Neutrophil (primary cell): ENCODE results near the gene XG.

Source experiments
- H3K27ac ChIP-seq: fragments of 200-600 bp; sonication (generic); 2 replicates; pipeline ENCODE4 v1.5.1; 2016; ENCODE audit warnings: mild to moderate bottlenecking, moderate library complexity
- H3K27me3 ChIP-seq: fragments of 200-600 bp; sonication (generic); 2 replicates; pipeline ENCODE4 v1.6.0; 2016; ENCODE audit warnings: mild to moderate bottlenecking
- H3K36me3 ChIP-seq: fragments of 200-600 bp; sonication (generic); 2 replicates; pipeline ENCODE4 v1.5.1; 2017
- H3K4me1 ChIP-seq, 2 experiments: fragments of 200-600 bp in 1 of 2; sonication (generic) in 1 of 2; 1 replicate in 1 of 2; 2 replicates in 1 of 2; pipeline versions ENCODE4 v1.5.1 to v1.6.1; 2013 to 2016; ENCODE audit warnings: low read depth in 1 of 2, low read length in 1 of 2, mild to moderate bottlenecking in 1 of 2, moderate library complexity in 1 of 2; ENCODE audit not compliant: control insufficient read depth in 1 of 2, insufficient read depth in 1 of 2
- H3K4me3 ChIP-seq, 2 experiments: fragments of 200-600 bp in 1 of 2; sonication (generic) in 1 of 2; 1 replicate in 1 of 2; 2 replicates in 1 of 2; pipeline ENCODE4 v1.5.1; 2013 to 2016; ENCODE audit warnings: low read depth in 1 of 2, low read length in 1 of 2, mild to moderate bottlenecking in 1 of 2, moderate library complexity in 1 of 2
- H3K9me3 ChIP-seq: fragments of 200-600 bp; sonication (generic); 2 replicates; pipeline ENCODE4 v1.5.1; 2016
- CTCF ChIP-seq: fragments of 200-600 bp; sonication (generic); IDR thresholded peaks from 2 replicates; pipeline ENCODE4 v1.5.1; 2016; ENCODE audit warnings: antibody characterized with exemption

The XG gene

DNA sequence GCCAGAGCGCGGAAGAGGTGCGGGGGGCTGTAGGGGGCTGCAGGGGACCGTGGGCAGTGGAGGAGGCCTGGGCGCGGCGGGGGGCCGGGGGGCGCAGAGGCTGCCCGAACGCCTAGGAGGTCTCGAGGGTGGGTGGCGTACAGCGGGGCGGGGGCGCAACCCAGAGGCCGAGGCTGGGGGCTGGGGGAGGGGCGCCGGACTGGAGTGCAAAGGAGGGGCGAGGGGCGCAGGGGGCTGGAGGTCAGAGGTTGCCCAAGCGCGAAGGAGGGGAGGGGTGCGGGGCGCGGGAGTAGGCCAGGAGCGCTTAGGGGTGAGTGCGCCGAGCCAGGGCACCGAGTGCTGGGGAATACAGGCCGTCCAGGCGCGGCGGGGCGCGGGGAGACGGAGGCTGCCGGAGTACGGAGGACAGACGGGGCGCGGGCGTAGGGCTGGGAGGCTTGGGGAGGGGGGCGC is 77.1 kb downstream of the XG start:
- peaks cover 56% of the 10 kb centered on the region for H3K27me3 ChIP-seq
- no peaks in the 10 kb centered on the region for H3K9me3 ChIP-seq
- no peak for TF ChIP-seq CTCF
- no peaks in the 10 kb centered on the region for H3K4me1 ChIP-seq
- no peaks in the 10 kb centered on the region for H3K36me3 ChIP-seq
- H3K27ac ChIP-seq: no peak overlapping the region
- no peak overlapping the region for H3K4me3 ChIP-seq

DNA sequence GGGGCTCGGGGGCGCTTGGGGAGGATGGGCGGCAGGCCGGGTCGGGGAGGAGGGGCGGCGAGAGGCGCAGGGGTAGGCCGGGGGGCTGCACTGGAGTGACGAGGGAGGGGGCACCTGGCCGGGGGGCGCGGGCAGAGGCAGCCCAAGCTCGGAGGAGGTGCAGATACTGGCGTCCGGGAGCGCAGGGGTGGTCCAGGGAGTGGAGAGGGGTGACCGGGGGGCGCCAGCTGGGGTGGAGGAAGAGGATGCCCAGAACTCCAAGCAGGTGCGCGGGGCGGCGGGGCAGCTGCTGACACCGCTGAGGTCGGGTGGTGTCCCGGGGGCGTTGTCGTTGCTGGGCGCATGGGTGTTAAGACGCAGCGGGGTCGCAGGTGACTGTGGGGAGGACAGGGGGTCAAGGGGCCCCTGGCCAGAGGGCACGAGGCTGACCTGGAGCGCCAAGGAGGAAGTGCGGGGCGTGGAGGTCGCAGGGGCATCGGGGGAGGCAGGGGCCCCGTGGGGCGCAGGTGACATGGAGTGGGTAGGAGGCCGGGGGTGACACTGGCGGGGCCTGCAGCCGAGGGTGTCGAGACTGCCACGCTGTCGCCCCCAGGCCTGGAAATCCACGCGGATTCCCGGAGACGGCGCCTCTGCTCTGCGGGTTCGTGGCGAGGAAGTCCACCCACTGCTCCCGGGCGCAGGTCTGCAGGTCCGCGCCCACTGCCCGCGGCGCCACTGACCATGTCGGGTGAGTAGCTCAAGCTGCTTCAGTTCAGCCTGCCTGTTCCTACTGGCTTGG is 77.8 kb downstream of the XG start:
- H3K27ac ChIP-seq: no peak overlapping the region
- TF ChIP-seq CTCF: no peak
- H3K36me3 ChIP-seq: no peaks in the 10 kb centered on the region
- no peaks in the 10 kb centered on the region for H3K4me1 ChIP-seq
- H3K27me3 ChIP-seq: peaks cover 56% of the 10 kb centered on the region
- H3K9me3 ChIP-seq: no peaks in the 10 kb centered on the region
- no peak overlapping the region for H3K4me3 ChIP-seq

DNA sequence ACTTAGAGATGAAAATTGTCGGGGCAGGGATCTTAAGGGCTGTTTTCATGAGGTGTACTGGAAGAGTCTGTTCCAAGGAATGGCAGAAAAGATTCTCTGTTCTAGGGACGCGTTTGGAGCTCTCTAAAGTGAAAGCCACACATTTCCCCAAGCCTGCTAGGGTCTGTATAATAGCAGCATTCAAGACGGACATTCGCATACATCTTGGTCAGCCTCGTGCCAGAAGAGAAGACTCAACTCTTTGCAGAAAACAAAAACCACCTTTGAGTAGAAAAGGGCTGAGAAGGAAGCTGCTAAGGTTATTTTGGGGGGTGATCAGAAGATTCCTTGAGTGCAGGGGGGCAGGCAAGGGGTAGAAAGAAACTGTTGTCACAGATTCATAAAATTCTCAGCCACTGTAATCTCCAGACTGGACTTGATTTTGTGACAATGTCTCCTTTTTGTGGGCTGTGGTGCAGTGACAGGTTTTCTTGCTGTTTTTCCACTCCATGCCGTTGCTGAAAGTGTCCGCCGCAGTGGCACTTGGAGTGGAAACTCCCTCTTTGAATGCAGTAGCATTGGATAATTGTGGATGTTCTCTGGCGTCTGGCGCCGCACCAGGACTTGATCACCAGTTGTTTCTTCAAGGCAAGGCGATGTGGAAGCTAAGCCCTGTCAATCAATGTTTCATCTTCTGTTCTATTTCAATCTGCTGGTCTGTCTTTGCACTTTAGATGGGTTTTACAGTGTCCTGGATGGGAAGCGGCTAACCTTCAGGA is 79.8 kb downstream of the XG start:
- no peaks in the 10 kb centered on the region for H3K36me3 ChIP-seq
- no peak overlapping the region for H3K27ac ChIP-seq
- no peak for TF ChIP-seq CTCF
- H3K4me3 ChIP-seq: no peak overlapping the region
- no peaks in the 10 kb centered on the region for H3K4me1 ChIP-seq
- no peaks in the 10 kb centered on the region for H3K9me3 ChIP-seq
- peaks cover 50% of the 10 kb centered on the region for H3K27me3 ChIP-seq

DNA sequence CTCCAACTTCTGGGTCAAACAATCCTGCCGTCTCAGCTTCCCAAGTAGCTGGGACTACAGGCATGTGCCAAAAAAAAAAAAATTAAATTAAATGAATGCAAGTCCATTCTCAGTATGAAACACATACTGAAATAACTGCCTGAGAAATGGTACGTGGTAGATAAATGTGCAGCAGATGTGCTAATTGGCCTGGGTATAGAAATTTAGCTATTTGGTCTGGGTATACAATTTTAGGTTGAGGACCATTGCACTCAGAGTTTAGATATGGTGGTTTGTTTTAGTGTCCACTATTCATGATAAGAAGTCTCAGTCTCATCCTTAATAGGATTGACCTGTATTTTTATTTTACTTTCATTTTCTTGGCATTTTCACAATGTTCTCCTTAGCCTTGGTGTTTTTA is 86.1 kb downstream of the XG start:
- no peaks in the 10 kb centered on the region for H3K4me1 ChIP-seq
- no peak for TF ChIP-seq CTCF
- no peaks in the 10 kb centered on the region for H3K36me3 ChIP-seq
- no peak overlapping the region for H3K4me3 ChIP-seq
- no peaks in the 10 kb centered on the region for H3K9me3 ChIP-seq
- no peak overlapping the region for H3K27ac ChIP-seq
- H3K27me3 ChIP-seq: no peaks in the 10 kb centered on the region

GRCh38 chrX:2840961-2841360 is 89.1 kb downstream of the XG start:
- Histone ChIP-seq H3K4me1 (no peaks in the 10 kb centered on the region), H3K4me3 (no peak overlapping the region), H3K9me3 (no peaks in the 10 kb centered on the region), H3K36me3 (no peaks in the 10 kb centered on the region), H3K27ac (no peak overlapping the region), H3K27me3 (no peaks in the 10 kb centered on the region)
- no peak for TF ChIP-seq CTCF
